Eye (tissue), 1 donor: ENCODE data around the gene ZBTB7C.

Experiments used
- DNase-seq: peaks from one replicate; pipeline ENCODE4 v3.0.0-alpha.2; 2015

ZBTB7C gene

GRCh38 chr18:47978141-47978540 is 431.0 kb downstream of the ZBTB7C start:
- no peak for DNase-seq
